ENCODE data around the gene EPHA6. TPM values are rescaled to one million over a fixed set of nuclear protein-coding genes. Genes with fewer than 3 reads are reported as not detected.

Gene EPHA6
- total RNA-seq, 2 experiments from 2014 or later: not detected

- no peaks in the 10 kb centered on the region for H3K27me3 Mint-ChIP-seq
- H3K36me3 Mint-ChIP-seq (ENCODE audit: low read depth): no peaks in the 10 kb centered on the region
- H3K4me3 Mint-ChIP-seq: no peak overlapping the region
- no peaks in the 10 kb centered on the region for H3K4me1 ChIP-seq (ENCODE audit: insufficient read depth, low read length)
- H3K9me3 ChIP-seq (ENCODE audit: control insufficient read depth in 1 of 2, insufficient read depth in 1 of 2, low read length in 2 of 2): peaks cover 0 to 8% of the 10 kb centered on the region in 2 experiments
- DNase-seq (no peak), ATAC-seq (ENCODE audit: poor library complexity) (no peak)
- intact Hi-C loops (cut with DNase I, micrococcal nuclease): no loop called here
- TF ChIP-seq, protein P1, sequence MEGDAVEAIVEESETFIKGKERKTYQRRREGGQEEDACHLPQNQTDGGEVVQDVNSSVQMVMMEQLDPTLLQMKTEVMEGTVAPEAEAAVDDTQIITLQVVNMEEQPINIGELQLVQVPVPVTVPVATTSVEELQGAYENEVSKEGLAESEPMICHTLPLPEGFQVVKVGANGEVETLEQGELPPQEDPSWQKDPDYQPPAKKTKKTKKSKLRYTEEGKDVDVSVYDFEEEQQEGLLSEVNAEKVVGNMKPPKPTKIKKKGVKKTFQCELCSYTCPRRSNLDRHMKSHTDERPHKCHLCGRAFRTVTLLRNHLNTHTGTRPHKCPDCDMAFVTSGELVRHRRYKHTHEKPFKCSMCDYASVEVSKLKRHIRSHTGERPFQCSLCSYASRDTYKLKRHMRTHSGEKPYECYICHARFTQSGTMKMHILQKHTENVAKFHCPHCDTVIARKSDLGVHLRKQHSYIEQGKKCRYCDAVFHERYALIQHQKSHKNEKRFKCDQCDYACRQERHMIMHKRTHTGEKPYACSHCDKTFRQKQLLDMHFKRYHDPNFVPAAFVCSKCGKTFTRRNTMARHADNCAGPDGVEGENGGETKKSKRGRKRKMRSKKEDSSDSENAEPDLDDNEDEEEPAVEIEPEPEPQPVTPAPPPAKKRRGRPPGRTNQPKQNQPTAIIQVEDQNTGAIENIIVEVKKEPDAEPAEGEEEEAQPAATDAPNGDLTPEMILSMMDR (IDR thresholded peaks at IDR 0.05): no peak
- H3K27ac Mint-ChIP-seq: no peak overlapping the region
- no peaks in the 10 kb centered on the region for H3K36me3 ChIP-seq (ENCODE audit: insufficient read depth, low read length)
- no peaks in the 10 kb centered on the region for H3K4me1 Mint-ChIP-seq (ENCODE audit: low read depth)
- no peak overlapping the region for H3K4me3 ChIP-seq (ENCODE audit: low read length)
- no peak overlapping the region for H3K27ac ChIP-seq (ENCODE audit: low read depth in 1 of 2, low read length in 2 of 2)
- POLR2A ChIA-PET: no interaction called here
- CTCF ChIA-PET: no interaction called here
- H3K9me3 Mint-ChIP-seq: peaks cover 7% of the 10 kb centered on the region
- no peaks in the 10 kb centered on the region for H3K27me3 ChIP-seq (ENCODE audit: control insufficient read depth in 1 of 2, insufficient read depth in 2 of 2, low read length in 2 of 2)
Observed at GRCh38 chr3:97187771-97188170, 373.4 kb downstream of the EPHA6 start.

- H3K36me3 Mint-ChIP-seq (ENCODE audit: low read depth): no peaks in the 10 kb centered on the region
- no peaks in the 10 kb centered on the region for H3K27me3 Mint-ChIP-seq
- intact Hi-C loops (cut with DNase I, micrococcal nuclease): no loop called here
- DNase-seq (no peak), ATAC-seq (ENCODE audit: poor library complexity) (no peak)
- H3K36me3 ChIP-seq (ENCODE audit: insufficient read depth, low read length): no peaks in the 10 kb centered on the region
- peaks cover 7% of the 10 kb centered on the region for H3K9me3 Mint-ChIP-seq
- H3K27ac Mint-ChIP-seq: no peak overlapping the region
- TF ChIP-seq, protein P1 (IDR thresholded peaks at IDR 0.05): no peak
- H3K4me3 ChIP-seq (ENCODE audit: low read length): no peak overlapping the region
- H3K27ac ChIP-seq (ENCODE audit: low read depth in 1 of 2, low read length in 2 of 2): no peak overlapping the region
- peaks cover 0 to 8% of the 10 kb centered on the region in 2 experiments for H3K9me3 ChIP-seq (ENCODE audit: control insufficient read depth in 1 of 2, insufficient read depth in 1 of 2, low read length in 2 of 2)
- H3K4me1 ChIP-seq (ENCODE audit: insufficient read depth, low read length): no peaks in the 10 kb centered on the region
- no peak overlapping the region for H3K4me3 Mint-ChIP-seq
- CTCF ChIA-PET: no interaction called here
- H3K4me1 Mint-ChIP-seq (ENCODE audit: low read depth): no peaks in the 10 kb centered on the region
- POLR2A ChIA-PET: no interaction called here
- H3K27me3 ChIP-seq (ENCODE audit: control insufficient read depth in 1 of 2, insufficient read depth in 2 of 2, low read length in 2 of 2): no peaks in the 10 kb centered on the region
Observed at GRCh38 chr3:97189835-97190234, 375.4 kb downstream of the EPHA6 start.

DNA sequence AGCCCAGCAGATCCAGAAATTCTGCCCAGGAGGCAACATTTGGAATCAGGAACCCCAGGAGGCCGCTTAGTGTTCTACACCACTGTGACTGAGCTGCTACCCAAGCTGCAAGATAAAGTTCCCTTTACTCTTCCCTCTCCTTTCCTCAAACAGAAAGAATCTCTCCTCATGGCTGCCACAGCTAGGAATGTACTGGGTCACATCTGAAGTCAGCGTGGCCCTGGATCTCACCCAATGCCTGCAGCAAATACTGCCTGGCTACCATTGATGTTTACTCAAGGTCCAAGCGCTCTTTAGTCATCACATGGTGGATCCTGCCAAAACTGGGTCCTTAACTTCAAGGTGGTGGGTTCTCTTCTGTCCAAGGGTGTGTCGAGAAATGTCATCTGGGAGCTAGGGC, 382.7 kb downstream of the EPHA6 start:
- Mint-ChIP-seq H3K4me1 (ENCODE audit: low read depth) (no peaks in the 10 kb centered on the region), H3K27me3 (no peaks in the 10 kb centered on the region), H3K27ac (no peak overlapping the region), H3K9me3 (peaks cover 3% of the 10 kb centered on the region), H3K4me3 (no peak overlapping the region), H3K36me3 (ENCODE audit: low read depth) (no peaks in the 10 kb centered on the region)
- no peak for DNase-seq
- TF ChIP-seq, protein P1 (IDR thresholded peaks at IDR 0.05): no peak
- ChIA-PET CTCF (no interaction called here), POLR2A (no interaction called here)
- Histone ChIP-seq H3K27me3 (ENCODE audit: control insufficient read depth in 1 of 2, insufficient read depth in 2 of 2, low read length in 2 of 2) (no peaks in the 10 kb centered on the region), H3K9me3 (ENCODE audit: control insufficient read depth in 1 of 2, insufficient read depth in 1 of 2, low read length in 2 of 2) (peaks cover 0 to 2% of the 10 kb centered on the region in 2 experiments), H3K4me3 (ENCODE audit: low read length) (no peak overlapping the region), H3K36me3 (ENCODE audit: insufficient read depth, low read length) (no peaks in the 10 kb centered on the region), H3K4me1 (ENCODE audit: insufficient read depth, low read length) (no peaks in the 10 kb centered on the region), H3K27ac (ENCODE audit: low read depth in 1 of 2, low read length in 2 of 2) (no peak overlapping the region)
- ATAC-seq (ENCODE audit: poor library complexity): no peak
- intact Hi-C loops (cut with DNase I, micrococcal nuclease): no loop called here
